ENCODE results near the gene TRMT10C.
A peak's percentile ranks its signal among the peaks of the same experiment; 100 is the strongest.
"Not testable (repeated sequence)": the region's sequence is repeated elsewhere in the genome, so short reads cannot be mapped to it uniquely, and the experiment has no call there.

Gene TRMT10C

GRCh38 chr3:101549473-101549872 is 12.2 kb upstream of the TRMT10C start:
- no peak for DNase-seq

GRCh38 chr3:101551359-101552081 is 10.1 kb upstream of the TRMT10C start:
- DNase-seq: not testable (repeated sequence)

GRCh38 chr3:101553381-101553780 is 8.3 kb upstream of the TRMT10C start:
- DNase-seq: not testable (repeated sequence)

GRCh38 chr3:101556064-101556463 is 5.6 kb upstream of the TRMT10C start:
- DNase-seq: no peak

- DNase-seq: no peak
Measured at GRCh38 chr3:101567528-101568317, 6.1 kb downstream of the TRMT10C start.

- DNase-seq: no peak
Measured at GRCh38 chr3:101571028-101571895, 9.6 kb downstream of the TRMT10C start.

GRCh38 chr3:101573449-101574387 is 12.1 kb downstream of the TRMT10C start, which contains the start of gene PCNP:
Gene PCNP (plus strand): TSS chr3:101574180. CDS start chr3:101574216, 36 bp downstream.
- peak; percentile 28 for DNase-seq

- DNase-seq: no peak
Measured at GRCh38 chr3:101574388-101575112, 12.9 kb downstream of the TRMT10C start.

- no peak for DNase-seq
Measured at GRCh38 chr3:101577286-101577685, 15.6 kb downstream of the TRMT10C start.

- no peak for DNase-seq
Measured at GRCh38 chr3:101588616-101589015, 26.9 kb downstream of the TRMT10C start.

GRCh38 chr3:101591071-101591470 is 29.4 kb downstream of the TRMT10C start:
- no peak for DNase-seq

- no peak for DNase-seq
Measured at GRCh38 chr3:101602731-101603130, 41.1 kb downstream of the TRMT10C start.

GRCh38 chr3:101603184-101603583 is 41.5 kb downstream of the TRMT10C start:
- no peak for DNase-seq

GRCh38 chr3:101605398-101605797 is 43.7 kb downstream of the TRMT10C start:
- not testable (repeated sequence) for DNase-seq

GRCh38 chr3:101611023-101611422 is 49.4 kb downstream of the TRMT10C start:
- DNase-seq: no peak

- not testable (repeated sequence) for DNase-seq
Measured at GRCh38 chr3:101613014-101613413, 51.3 kb downstream of the TRMT10C start.

- no peak for DNase-seq
Measured at GRCh38 chr3:101615525-101615924, 53.9 kb downstream of the TRMT10C start.

Measured in cortex of kidney (tissue), 1 donor.